Upper lobe of right lung (tissue), 1 donor: ENCODE measurements around the gene FSTL3. TPM values are rescaled to one million over a fixed set of nuclear protein-coding genes. Genes with fewer than 3 reads are reported as not detected.

Experiments
- ATAC-seq: fragments of 200-7000 bp; cut with Tn5 transposase; one replicate; pipeline ENCODE4 v1.9.1; 2020; ENCODE audit warnings: mild to moderate bottlenecking, moderate library complexity
- DNase-seq: peaks from one replicate; pipeline ENCODE4 v3.0.0-alpha.2; 2020
- H3K27ac ChIP-seq: fragments of 200-600 bp; one replicate; pipeline ENCODE4 v1.8.0; 2022
- H3K27me3 ChIP-seq: fragments of 200-600 bp; one replicate; pipeline ENCODE4 v1.8.0; 2022; ENCODE audit warnings: mild to moderate bottlenecking
- H3K36me3 ChIP-seq: fragments of 200-600 bp; one replicate; pipeline ENCODE4 v1.8.0; 2022
- H3K4me1 ChIP-seq: fragments of 200-600 bp; one replicate; pipeline ENCODE4 v1.8.0; 2022
- H3K4me3 ChIP-seq: fragments of 200-600 bp; one replicate; pipeline ENCODE4 v1.8.0; 2022; ENCODE audit warnings: mild to moderate bottlenecking
- H3K9me3 ChIP-seq: fragments of 200-600 bp; one replicate; pipeline ENCODE4 v1.8.0; 2022
- CTCF ChIP-seq: fragments of 200-600 bp; IDR thresholded peaks from one replicate; pipeline ENCODE4 v1.8.0; 2022; ENCODE audit warnings: antibody characterized with exemption
- intact Hi-C: fragments of 100-400 bp; cut with DNase I; formaldehyde crosslinking; loops from one replicate; pipeline ENCODE4 v1.11.0; 2022
- total RNA-seq: library from RNA; stranded (reverse); fragmentation: NEBNext Ultra II Directional; extraction: Animal tissue kit (Norgen Biotek cat#: 25700); gene quantifications from one replicate; pipeline ENCODE4 v1.2.1, GENCODE V29; 2021
- donor health status: DM: no; HTN: yes; CAD: no; lungs with severe emphysema.

The FSTL3 gene
- total RNA-seq, 1 donor from 2014 or later: 114 TPM

GRCh38 chr19:729965-730668 is 53.9 kb downstream of the FSTL3 start:
- no peak for TF ChIP-seq CTCF
- intact Hi-C loops: loop anchor here (5.0 kb wide), 1 partner anchor 148 kb away; no protein-coding TSS in a partner anchor
- H3K9me3 ChIP-seq: no peaks in the 10 kb centered on the region
- no peaks in the 10 kb centered on the region for H3K4me1 ChIP-seq
- no peak overlapping the region for H3K27ac ChIP-seq
- ATAC-seq (no peak), DNase-seq (no peak)
- no peak overlapping the region for H3K4me3 ChIP-seq
- H3K36me3 ChIP-seq: no peaks in the 10 kb centered on the region
- no peaks in the 10 kb centered on the region for H3K27me3 ChIP-seq

GRCh38 chr19:731000-731399 is 54.8 kb downstream of the FSTL3 start:
- Histone ChIP-seq H3K9me3 (no peaks in the 10 kb centered on the region), H3K27ac (no peak overlapping the region), H3K4me1 (no peaks in the 10 kb centered on the region), H3K4me3 (no peak overlapping the region), H3K27me3 (no peaks in the 10 kb centered on the region), H3K36me3 (no peaks in the 10 kb centered on the region)
- DNase-seq (no peak), ATAC-seq (no peak)
- no peak for TF ChIP-seq CTCF
- intact Hi-C loops: loop anchor here (5.0 kb wide), 1 partner anchor 149 kb away; no protein-coding TSS in a partner anchor

DNA sequence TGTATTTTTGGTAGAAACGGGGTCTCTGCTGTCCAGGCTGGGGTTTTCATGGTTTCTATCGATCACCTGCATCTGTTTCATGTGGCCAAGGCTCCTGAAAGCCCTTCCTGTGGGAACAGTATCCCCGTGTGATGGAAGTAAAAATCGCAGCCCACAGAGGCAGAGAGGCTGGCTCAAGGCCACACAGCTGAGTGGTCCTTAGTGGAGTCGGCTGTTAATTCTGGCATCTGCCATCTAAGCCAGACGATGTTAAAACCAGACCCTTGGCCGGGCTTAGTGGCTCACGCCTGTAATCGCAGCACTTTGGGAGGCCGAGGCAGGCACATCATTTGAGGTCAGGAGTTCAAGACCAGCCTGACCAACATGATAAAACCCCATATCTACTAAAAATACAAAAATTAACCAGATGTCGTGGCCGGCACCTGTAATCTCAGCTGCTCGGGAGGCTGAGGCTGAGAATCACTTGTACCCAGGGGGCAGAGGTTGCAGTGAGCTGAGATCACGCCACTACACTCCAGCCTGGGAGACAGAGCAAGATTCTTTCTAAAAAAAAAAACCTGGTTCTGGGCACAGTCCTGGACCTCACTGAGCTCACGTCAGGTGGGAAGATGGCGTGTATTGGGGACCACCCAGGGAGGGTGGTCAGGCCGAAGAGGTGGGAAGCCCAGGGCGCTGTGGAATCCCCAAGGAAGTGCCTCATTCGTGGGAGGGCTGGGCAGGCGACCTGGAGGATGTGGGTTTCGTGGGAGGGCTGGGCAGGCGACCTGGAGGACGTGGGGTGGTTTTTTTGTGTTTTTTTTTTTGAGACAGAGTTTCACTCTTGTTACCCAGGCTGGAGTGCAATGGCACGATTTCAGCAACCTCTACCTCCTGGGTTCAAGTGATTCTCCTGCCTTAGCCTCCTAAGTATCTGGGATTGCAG is 56.2 kb downstream of the FSTL3 start:
- ATAC-seq (no peak), DNase-seq (no peak)
- TF ChIP-seq CTCF: no peak
- intact Hi-C loops: loop anchor here (5.0 kb wide), 1 partner anchor 150 kb away; no protein-coding TSS in a partner anchor
- Histone ChIP-seq H3K27me3 (no peaks in the 10 kb centered on the region), H3K9me3 (no peaks in the 10 kb centered on the region), H3K4me1 (no peaks in the 10 kb centered on the region), H3K4me3 (no peak overlapping the region), H3K36me3 (no peaks in the 10 kb centered on the region), H3K27ac (no peak overlapping the region)

Other genes starting within 250 kb of the FSTL3 start
- 37.8 TPM for gene SHC2, start 215.4 kb upstream of the FSTL3 start, total RNA-seq
- gene MADCAM1, start 179.9 kb upstream of the FSTL3 start, total RNA-seq: 1.2 TPM
- gene TPGS1, start 168.9 kb upstream of the FSTL3 start, total RNA-seq: 19.9 TPM
- 40.9 TPM for gene CDC34, start 144.6 kb upstream of the FSTL3 start, total RNA-seq
- gene GZMM, start 132.3 kb upstream of the FSTL3 start, total RNA-seq: 2.9 TPM
- gene BSG, start 103.8 kb upstream of the FSTL3 start, total RNA-seq: 359 TPM
- 0.52 TPM for gene HCN2, start 86.5 kb upstream of the FSTL3 start, total RNA-seq
- gene POLRMT, start 42.9 kb upstream of the FSTL3 start, total RNA-seq: 36.0 TPM
- gene FGF22, start 36.5 kb upstream of the FSTL3 start, total RNA-seq: 0.52 TPM
- gene RNF126, start 13.2 kb upstream of the FSTL3 start, total RNA-seq: 32.9 TPM
- not detected for gene PRSS57, start 19.1 kb downstream of the FSTL3 start, total RNA-seq
- 56.9 TPM for gene PALM, start 32.5 kb downstream of the FSTL3 start, total RNA-seq
- gene MISP, start 74.7 kb downstream of the FSTL3 start, total RNA-seq: 15.9 TPM
- gene PTBP1, start 121.1 kb downstream of the FSTL3 start, total RNA-seq: 245 TPM
- 0.46 TPM for gene PLPPR3, start 145.6 kb downstream of the FSTL3 start, total RNA-seq
- gene AZU1, start 151.4 kb downstream of the FSTL3 start, total RNA-seq: 0.75 TPM
- gene PRTN3, start 164.6 kb downstream of the FSTL3 start, total RNA-seq: not detected
- gene ELANE, start 175.9 kb downstream of the FSTL3 start, total RNA-seq: 0.52 TPM
- 153 TPM for gene CFD, start 183.3 kb downstream of the FSTL3 start, total RNA-seq
- 51.8 TPM for gene MED16, start 216.8 kb downstream of the FSTL3 start, total RNA-seq
- not detected for gene RNU6-9, start 217.1 kb downstream of the FSTL3 start, total RNA-seq
- gene R3HDM4, start 236.8 kb downstream of the FSTL3 start, total RNA-seq: 50.7 TPM
- not detected for gene KISS1R, start 240.9 kb downstream of the FSTL3 start, total RNA-seq
- 16.1 TPM for gene ARID3A, start 249.6 kb downstream of the FSTL3 start, total RNA-seq